GM10266 (cell line): ENCODE data around the gene YAE1.

Source experiments
- DNase-seq: peaks from one replicate; pipeline ENCODE4 v3.0.0; 2012; ENCODE audit errors: extremely low spot score
- TF ChIP-seq, protein P1 (sequence below): IDR thresholded peaks from 2 replicates; pipeline ENCODE4 v1.5.1; 2012; ENCODE audit warnings: mild to moderate bottlenecking, low read depth; ENCODE audit not compliant: control insufficient read depth, insufficient read depth; ENCODE audit errors: missing control alignments

The YAE1 gene

GRCh38 chr7:39614299-39614698 is 48.1 kb downstream of the YAE1 start:
- no peak for DNase-seq
- TF ChIP-seq, protein P1, sequence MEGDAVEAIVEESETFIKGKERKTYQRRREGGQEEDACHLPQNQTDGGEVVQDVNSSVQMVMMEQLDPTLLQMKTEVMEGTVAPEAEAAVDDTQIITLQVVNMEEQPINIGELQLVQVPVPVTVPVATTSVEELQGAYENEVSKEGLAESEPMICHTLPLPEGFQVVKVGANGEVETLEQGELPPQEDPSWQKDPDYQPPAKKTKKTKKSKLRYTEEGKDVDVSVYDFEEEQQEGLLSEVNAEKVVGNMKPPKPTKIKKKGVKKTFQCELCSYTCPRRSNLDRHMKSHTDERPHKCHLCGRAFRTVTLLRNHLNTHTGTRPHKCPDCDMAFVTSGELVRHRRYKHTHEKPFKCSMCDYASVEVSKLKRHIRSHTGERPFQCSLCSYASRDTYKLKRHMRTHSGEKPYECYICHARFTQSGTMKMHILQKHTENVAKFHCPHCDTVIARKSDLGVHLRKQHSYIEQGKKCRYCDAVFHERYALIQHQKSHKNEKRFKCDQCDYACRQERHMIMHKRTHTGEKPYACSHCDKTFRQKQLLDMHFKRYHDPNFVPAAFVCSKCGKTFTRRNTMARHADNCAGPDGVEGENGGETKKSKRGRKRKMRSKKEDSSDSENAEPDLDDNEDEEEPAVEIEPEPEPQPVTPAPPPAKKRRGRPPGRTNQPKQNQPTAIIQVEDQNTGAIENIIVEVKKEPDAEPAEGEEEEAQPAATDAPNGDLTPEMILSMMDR = no peak

DNA sequence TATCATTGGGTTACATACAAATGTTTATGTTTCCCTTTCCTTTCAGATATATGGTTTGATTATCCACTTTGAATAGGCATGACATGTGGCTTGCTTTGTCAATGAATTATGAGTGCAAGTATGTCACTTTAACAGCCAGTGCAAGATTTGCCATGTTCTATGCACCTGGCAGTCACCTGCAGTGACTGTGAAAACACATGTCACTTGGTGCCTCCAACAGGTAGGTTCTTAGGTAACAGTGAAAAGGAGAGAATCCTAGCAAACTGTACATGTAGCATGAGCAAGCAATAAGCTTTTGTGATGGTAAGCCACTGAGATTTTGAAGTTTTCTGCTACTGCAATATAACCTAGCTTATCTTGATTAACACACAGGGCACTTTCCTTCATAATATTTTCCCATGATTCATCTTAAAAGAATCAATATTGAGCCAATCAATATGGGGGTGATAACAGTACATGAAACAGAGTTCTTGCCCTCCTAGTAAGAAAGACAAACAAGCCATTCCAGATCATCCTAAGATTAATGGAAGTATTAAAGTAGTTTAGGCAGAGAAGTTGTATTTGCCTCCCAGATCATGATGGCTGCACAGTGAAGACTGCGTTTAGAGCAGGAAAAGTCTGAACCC is 49.3 kb downstream of the YAE1 start:
- TF ChIP-seq, protein P1 = no peak
- DNase-seq = no peak

GRCh38 chr7:39616138-39616537 is 49.9 kb downstream of the YAE1 start:
- TF ChIP-seq, protein P1 = no peak
- DNase-seq = no peak

GRCh38 chr7:39617005-39617404 is 50.8 kb downstream of the YAE1 start:
- DNase-seq = no peak
- TF ChIP-seq, protein P1 = no peak

- DNase-seq = no peak
- TF ChIP-seq, protein P1 = no peak
These were observed 52.7 kb downstream of the YAE1 start for GRCh38 chr7:39618868-39619267.

- TF ChIP-seq, protein P1 = no peak
- DNase-seq = no peak
These were observed 54.3 kb downstream of the YAE1 start for GRCh38 chr7:39620486-39620885.

- TF ChIP-seq, protein P1 = no peak
- DNase-seq = no peak
These were observed 55.1 kb downstream of the YAE1 start for GRCh38 chr7:39621261-39621660.
